ENCODE results near the gene PZP.
A peak's percentile ranks its signal among the peaks of the same experiment; 100 is the strongest.

Gene PZP

GRCh38 chr12:9122091-9122609, 86.0 kb downstream of the PZP start:
- TF ChIP-seq, protein P1, sequence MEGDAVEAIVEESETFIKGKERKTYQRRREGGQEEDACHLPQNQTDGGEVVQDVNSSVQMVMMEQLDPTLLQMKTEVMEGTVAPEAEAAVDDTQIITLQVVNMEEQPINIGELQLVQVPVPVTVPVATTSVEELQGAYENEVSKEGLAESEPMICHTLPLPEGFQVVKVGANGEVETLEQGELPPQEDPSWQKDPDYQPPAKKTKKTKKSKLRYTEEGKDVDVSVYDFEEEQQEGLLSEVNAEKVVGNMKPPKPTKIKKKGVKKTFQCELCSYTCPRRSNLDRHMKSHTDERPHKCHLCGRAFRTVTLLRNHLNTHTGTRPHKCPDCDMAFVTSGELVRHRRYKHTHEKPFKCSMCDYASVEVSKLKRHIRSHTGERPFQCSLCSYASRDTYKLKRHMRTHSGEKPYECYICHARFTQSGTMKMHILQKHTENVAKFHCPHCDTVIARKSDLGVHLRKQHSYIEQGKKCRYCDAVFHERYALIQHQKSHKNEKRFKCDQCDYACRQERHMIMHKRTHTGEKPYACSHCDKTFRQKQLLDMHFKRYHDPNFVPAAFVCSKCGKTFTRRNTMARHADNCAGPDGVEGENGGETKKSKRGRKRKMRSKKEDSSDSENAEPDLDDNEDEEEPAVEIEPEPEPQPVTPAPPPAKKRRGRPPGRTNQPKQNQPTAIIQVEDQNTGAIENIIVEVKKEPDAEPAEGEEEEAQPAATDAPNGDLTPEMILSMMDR (conservative IDR thresholded peaks at IDR 0.05): no peak
- peak overlapping the region; percentile 20; the same call in 1 of the 2 replicates for H3K27ac ChIP-seq

DNA sequence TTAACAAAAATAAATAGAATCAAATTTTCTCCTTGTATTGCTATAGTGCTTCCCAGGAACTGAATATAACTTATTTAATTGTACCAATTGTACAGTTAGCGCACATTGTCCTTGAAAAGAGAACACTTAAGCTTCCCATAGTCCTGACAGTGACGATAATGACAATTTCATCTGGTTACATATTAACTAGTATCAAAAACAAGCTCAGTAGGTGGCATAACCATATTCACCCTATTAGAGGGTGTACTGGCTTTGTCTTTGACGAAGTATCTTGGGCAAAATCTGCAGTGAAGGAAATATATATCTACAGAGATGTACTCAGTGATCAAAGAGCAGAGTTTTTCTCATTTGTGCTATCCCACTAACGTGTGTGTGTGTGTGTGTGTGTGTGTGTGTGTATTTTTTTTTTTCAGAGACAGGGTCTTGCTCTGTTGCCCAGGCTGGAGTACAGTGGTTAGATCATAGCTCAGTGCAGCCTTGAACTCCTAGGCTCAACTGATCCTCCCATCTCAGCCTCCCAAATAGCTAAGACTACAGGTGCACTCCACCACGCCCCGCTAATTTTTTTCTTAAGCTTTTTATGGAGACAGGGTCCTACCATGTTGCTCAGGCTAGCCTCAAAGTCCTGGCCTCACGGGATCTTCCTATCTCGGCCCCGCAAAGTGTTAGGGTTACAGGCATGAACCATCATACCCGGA, 87.6 kb downstream of the PZP start:
- no peak overlapping the region; the same call in 1 of the 2 replicates for H3K27ac ChIP-seq
- TF ChIP-seq, protein P1 (conservative IDR thresholded peaks at IDR 0.05): no peak

GRCh38 chr12:9118158-9118557, 90.0 kb downstream of the PZP start:
- H3K27ac ChIP-seq: no peak overlapping the region

DNA sequence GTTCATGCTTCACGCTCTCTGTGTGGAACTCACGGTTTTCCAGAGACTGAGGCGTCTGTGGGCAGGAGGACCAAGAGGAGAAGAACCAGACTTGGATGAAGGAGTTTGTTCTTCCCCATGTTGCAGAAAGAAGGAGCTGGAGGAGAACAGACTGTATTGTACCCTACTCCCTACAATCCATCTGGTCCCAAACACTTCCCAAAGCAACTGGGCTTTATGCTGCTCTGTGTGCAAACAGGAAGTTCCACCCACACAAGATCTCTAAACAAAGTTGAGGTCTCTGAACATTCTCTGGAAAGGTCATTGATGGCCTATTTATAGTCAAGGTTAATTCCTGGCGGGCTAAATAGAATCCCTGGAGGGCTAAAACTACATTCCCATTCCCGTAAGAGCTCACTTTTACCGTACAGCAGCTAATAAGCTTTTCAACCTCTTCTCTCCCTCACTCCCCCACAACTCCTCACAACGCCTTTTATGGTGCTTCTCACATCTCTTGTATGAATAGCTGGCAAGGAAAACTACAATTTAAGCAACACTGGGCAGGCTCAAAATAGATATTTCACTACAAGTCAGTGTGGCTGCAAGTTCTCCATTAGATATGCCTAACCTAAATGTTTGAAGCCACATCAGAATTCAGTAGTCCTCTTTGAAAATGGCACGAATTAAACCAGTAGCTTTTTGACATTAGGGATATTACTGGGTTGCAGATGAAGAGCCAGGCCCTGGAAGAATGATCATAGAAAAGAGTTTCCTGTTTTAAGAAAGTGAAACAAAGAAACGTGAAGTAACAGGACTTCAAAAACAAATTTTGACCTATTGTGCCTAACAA, 92.2 kb downstream of the PZP start, which contains the start of gene A2M:
Gene A2M (minus strand): TSS at position 189 of the 829 bp plus-strand sequence. CDS start 70 bp downstream, at position 119.
- TF ChIP-seq, protein P1 (conservative IDR thresholded peaks at IDR 0.05): no peak
- no peak within 1 kb of the TSS for H3K27ac ChIP-seq

More at GRCh38 chr12:9118158-9118557, 90.0 kb downstream of the PZP start:
- TF ChIP-seq, protein P1 (conservative IDR thresholded peaks at IDR 0.05): no peak

DNA sequence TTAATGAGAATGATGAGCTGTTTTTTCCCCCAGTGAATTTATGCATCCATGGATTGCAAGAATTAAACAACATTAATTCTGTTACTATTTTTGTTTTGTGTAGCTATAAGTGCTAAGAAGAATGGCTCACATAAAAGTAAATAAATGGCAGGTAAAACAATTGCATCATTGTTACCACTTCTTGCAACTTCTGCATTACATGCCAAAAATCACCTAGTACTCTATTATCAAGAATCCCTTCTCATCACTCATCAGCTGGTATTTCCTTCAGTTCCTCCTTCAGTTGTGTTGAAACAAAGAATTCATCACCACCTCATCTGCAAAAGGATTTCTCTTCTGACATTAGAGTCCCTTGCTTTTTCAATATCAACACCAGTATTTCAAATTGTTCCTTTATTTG, 93.2 kb downstream of the PZP start:
- TF ChIP-seq, protein P1 (conservative IDR thresholded peaks at IDR 0.05): no peak
- no peak overlapping the region for H3K27ac ChIP-seq

GRCh38 chr12:9113987-9114309, 94.2 kb downstream of the PZP start:
- TF ChIP-seq, protein P1 (conservative IDR thresholded peaks at IDR 0.05): no peak
- H3K27ac ChIP-seq: no peak overlapping the region

- no peak overlapping the region for H3K27ac ChIP-seq
- TF ChIP-seq, protein P1 (conservative IDR thresholded peaks at IDR 0.05): no peak
Measured at GRCh38 chr12:9113296-9113986, 94.8 kb downstream of the PZP start.
